Right ventricle myocardium inferior (tissue), 1 donor: ENCODE measurements around the gene HYAL2. TPM values are rescaled to one million over a fixed set of nuclear protein-coding genes. Genes with fewer than 3 reads are reported as not detected.

Experiments
- ATAC-seq: fragments of 200-7000 bp; cut with Tn5 transposase; one replicate; pipeline ENCODE4 v1.9.1; 2020; ENCODE audit warnings: mild to moderate bottlenecking, moderate library complexity
- DNase-seq: peaks from one replicate; pipeline ENCODE4 v3.0.0; 2021; ENCODE audit errors: missing footprints
- intact Hi-C: fragments of 100-400 bp; cut with DNase I; formaldehyde crosslinking; loops from one replicate; pipeline ENCODE4 v1.11.0; 2022
- total RNA-seq: library from RNA; stranded (reverse); fragmentation: NEBNext Ultra II Directional; extraction: Animal tissue kit (Norgen Biotek cat#: 25700); gene quantifications from one replicate; pipeline ENCODE4 v1.2.1, GENCODE V29; 2021
- donor health status: DM: no; HTN: yes; CAD: no; lungs with severe emphysema.

Gene HYAL2
- total RNA-seq, 1 donor from 2014 or later: 39.0 TPM

- intact Hi-C loops: no loop called here
- DNase-seq (no peak), ATAC-seq (peak; percentile 13)
Observed at GRCh38 chr3:50268703-50269451, 53.7 kb downstream of the HYAL2 start, which contains the start of gene SEMA3B. TSS of gene SEMA3B (plus strand) at chr3:50269147. CDS start at chr3:50269241, 94 bp downstream.

- DNase-seq (no peak), ATAC-seq (no peak)
- intact Hi-C loops: no loop called here
Observed at GRCh38 chr3:50268276-50268675, 54.3 kb downstream of the HYAL2 start.

Other genes starting within 250 kb of the HYAL2 start
- 66.5 TPM for gene RBM5, start 233.8 kb downstream of the HYAL2 start, total RNA-seq
- 12.3 TPM for gene SEMA3F, start 167.4 kb downstream of the HYAL2 start, total RNA-seq
- gene GNAT1, start 131.1 kb downstream of the HYAL2 start, total RNA-seq: not detected
- 10.3 TPM for gene SLC38A3, start 117.5 kb downstream of the HYAL2 start, total RNA-seq
- gene GNAI2, start 86.5 kb downstream of the HYAL2 start, total RNA-seq: 153 TPM
- gene SEMA3B, start 53.6 kb downstream of the HYAL2 start, total RNA-seq: 19.8 TPM
- gene LSMEM2, start 43.7 kb downstream of the HYAL2 start, total RNA-seq: 29.8 TPM
- gene IFRD2, start 30.3 kb downstream of the HYAL2 start, total RNA-seq: 69.4 TPM
- gene HYAL3, start 23.3 kb downstream of the HYAL2 start, total RNA-seq: 1.4 TPM
- 5.8 TPM for gene NAA80, start 23.3 kb downstream of the HYAL2 start, total RNA-seq
- 70.1 TPM for gene HYAL1, start 19.2 kb downstream of the HYAL2 start, total RNA-seq
- gene TUSC2, start 5.5 kb upstream of the HYAL2 start, total RNA-seq: 32.8 TPM
- gene RASSF1, start 18.1 kb upstream of the HYAL2 start, total RNA-seq: 14.7 TPM
- not detected for gene ZMYND10, start 23.0 kb upstream of the HYAL2 start, total RNA-seq
- gene NPRL2, start 28.0 kb upstream of the HYAL2 start, total RNA-seq: 16.7 TPM
- gene CYB561D2, start 28.1 kb upstream of the HYAL2 start, total RNA-seq: 6.3 TPM
- 26.4 TPM for gene TMEM115, start 36.8 kb upstream of the HYAL2 start, total RNA-seq
- 1.2 TPM for gene CACNA2D2, start 180.9 kb upstream of the HYAL2 start, total RNA-seq
- gene C3orf18, start 245.0 kb upstream of the HYAL2 start, total RNA-seq: 48.4 TPM
- 14.0 TPM for gene HEMK1, start 246.8 kb upstream of the HYAL2 start, total RNA-seq